Keratinocyte (primary cell): ENCODE measurements around the gene DYNC1I1.

Experiments used
- CTCF ChIP-seq, 3 experiments: IDR thresholded peaks in 1 of 3; conservative IDR thresholded peaks in 1 of 3; optimal IDR thresholded peaks in 1 of 3; 2 replicates in 2 of 3; 3 replicates in 1 of 3; pipeline versions ENCODE3 to v1.5.1; 2011; ENCODE audit warnings: low read length in 3 of 3, mild to moderate bottlenecking in 3 of 3, moderate library complexity in 2 of 3, control low read depth in 1 of 3, inconsistent platforms in 1 of 3; ENCODE audit not compliant: insufficient read depth in 2 of 3; ENCODE audit errors: extremely low read depth in 1 of 3
- EZH2 ChIP-seq: IDR thresholded peaks from one replicate; pipeline ENCODE4 v1.6.1; 2012; ENCODE audit warnings: inconsistent platforms, mild to moderate bottlenecking, low read length, moderate library complexity

GRCh38 chr7:95931460-95932232 lies 159.3 kb downstream of the DYNC1I1 start:
- TF ChIP-seq CTCF (optimal IDR thresholded peaks at IDR 0.05 in 1 of 3, IDR thresholded peaks at IDR 0.05 in 1 of 3, conservative IDR thresholded peaks at IDR 0.05 in 1 of 3; ENCODE audit: extremely low read depth in 1 of 3, insufficient read depth in 2 of 3, low read length in 3 of 3), result no peak
- TF ChIP-seq EZH2, result no peak
